GM19193 (cell line): Measurements from ENCODE around the gene PIK3CA.

Experiments used
- POLR2A ChIP-seq: IDR thresholded peaks from 4 replicates; pipeline ENCODE4 v1.6.1; 2011; ENCODE audit not compliant: insufficient read depth, insufficient read length; ENCODE audit errors: extremely low read depth

Gene PIK3CA

DNA sequence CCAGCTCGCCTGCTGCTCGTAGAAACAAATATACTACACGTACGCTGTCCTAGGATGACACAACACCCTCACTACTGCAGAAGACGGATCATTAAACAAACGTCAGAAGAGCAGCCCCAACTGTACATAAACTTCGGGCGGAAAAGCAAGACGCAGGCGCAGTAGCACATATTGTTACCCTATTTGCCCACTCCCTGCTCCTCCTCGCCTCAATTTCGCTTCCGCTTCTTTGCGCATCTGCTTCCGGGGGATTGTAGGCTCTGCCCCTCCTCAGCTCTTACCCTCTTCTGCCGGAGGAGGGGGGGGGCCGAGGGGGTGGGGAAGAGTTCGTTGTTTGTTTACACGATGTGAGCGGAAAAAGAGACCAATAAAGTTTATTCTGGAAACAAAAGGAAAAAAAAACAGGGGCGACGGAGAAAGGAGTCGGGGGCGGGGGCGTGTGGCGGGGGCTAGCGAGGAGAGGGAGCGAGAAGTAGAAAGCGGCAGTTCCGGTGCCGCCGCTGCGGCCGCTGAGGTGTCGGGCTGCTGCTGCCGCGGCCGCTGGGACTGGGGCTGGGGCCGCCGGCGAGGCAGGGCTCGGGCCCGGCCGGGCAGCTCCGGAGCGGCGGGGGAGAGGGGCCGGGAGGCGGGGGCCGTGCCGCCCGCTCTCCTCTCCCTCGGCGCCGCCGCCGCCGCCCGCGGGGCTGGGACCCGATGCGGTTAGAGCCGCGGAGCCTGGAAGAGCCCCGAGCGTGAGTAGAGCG lies at the start of gene PIK3CA:
Gene PIK3CA, plus strand, starts transcription at position 485 of the 743 bp plus-strand sequence. CDS start 50,469 bp downstream, outside the sequence.
- peak; percentile 72 for TF ChIP-seq POLR2A

- TF ChIP-seq POLR2A = no peak
These were observed 49.6 kb upstream of the PIK3CA start for GRCh38 chr3:179098388-179099077.

GRCh38 chr3:179100652-179101051 lies 47.5 kb upstream of the PIK3CA start:
- TF ChIP-seq POLR2A = no peak

- TF ChIP-seq POLR2A = no peak
These were observed 42.3 kb upstream of the PIK3CA start for GRCh38 chr3:179105881-179106280.

DNA sequence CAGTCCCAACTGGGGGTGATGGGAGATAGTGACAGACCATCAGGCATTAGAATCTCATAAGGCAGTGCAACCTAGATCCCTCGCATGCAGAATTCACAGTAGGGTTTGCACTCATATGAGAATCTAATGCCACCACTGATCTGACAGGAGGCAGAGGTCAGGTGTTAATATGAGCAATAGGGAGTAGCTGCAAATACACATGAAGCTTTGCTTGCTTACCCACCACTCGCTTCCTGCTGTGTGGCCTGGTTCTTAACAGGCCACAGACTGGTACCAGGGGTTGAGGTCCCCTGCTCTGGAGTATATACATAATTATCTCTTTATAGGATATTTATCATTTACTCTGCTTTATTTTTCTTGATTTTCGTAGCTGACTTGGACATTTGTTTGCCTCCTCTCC lies 40.5 kb upstream of the PIK3CA start:
- TF ChIP-seq POLR2A = no peak

GRCh38 chr3:179108086-179108485 lies 40.1 kb upstream of the PIK3CA start:
- no peak for TF ChIP-seq POLR2A

- no peak for TF ChIP-seq POLR2A
These were observed 34.3 kb upstream of the PIK3CA start for GRCh38 chr3:179113903-179114302.

GRCh38 chr3:179116816-179117215 lies 31.3 kb upstream of the PIK3CA start:
- no peak for TF ChIP-seq POLR2A

- no peak for TF ChIP-seq POLR2A
These were observed 14.6 kb upstream of the PIK3CA start for GRCh38 chr3:179133575-179133974.

DNA sequence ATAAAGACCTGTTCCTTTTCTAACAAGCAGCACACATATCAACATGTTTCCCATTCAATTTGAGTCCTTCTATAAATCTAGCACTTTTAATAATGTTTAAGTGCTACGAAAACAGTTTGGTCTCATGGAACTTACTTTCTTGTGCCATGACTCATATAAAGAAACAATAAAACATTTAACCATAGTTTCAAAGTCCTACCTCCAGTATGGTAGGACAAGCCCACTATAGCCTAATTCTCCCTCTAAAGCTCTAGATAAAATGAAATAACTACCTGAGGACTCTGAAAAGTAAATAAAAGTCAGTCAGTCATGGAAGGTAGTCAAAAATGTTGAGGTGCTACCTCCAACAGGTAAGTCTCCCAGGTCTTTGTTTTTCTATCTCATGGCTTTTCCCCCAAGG lies 12.0 kb upstream of the PIK3CA start:
- no peak for TF ChIP-seq POLR2A

GRCh38 chr3:179141890-179142289 lies 6.3 kb upstream of the PIK3CA start:
- no peak for TF ChIP-seq POLR2A

DNA sequence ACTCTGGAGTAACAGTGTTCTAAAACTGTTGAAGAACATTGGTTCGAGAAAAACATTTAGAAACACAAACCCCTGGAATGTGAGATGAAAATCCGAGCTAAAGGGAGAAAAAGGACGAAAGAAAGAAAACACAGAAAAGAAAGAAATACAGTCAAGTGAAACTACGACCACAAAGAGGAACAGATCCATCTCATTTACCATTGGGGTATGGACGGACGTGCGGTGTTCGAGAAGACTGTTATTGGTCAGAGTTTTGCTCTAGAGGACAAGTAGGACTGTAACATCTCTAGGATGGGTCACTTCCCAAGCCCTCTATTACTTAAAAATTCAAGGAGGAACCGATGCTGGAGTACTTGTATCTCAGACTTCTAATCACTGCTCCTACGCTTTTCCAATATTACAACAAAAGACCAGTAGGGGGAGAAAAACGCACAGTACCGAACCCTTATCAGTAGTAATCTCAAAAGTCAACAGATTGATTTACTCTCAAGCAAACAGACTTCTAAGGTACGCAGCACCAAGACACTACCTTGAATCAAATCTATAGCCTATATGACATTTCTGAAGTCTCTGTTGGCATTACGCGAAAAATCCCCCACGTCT lies 1.1 kb upstream of the PIK3CA start:
- no peak for TF ChIP-seq POLR2A

DNA sequence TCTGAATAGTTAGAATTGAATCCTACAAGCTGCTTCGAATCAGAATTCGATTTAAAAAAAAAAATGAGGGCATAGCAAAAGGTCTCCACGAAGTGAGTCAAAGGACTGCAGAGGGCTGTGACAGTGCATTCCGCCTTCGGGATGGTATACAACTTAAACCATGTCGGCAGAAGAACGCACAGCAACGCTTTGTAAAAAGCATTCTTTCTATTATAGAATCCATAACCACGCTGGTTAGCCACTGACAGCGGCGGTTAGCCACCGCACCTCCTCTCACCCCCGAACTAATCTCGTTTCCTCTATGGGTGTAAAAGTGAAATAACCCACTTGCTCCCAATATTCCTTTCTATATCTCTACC lies 664 bp upstream of the PIK3CA start:
- TF ChIP-seq POLR2A = no peak

GRCh38 chr3:179148616-179149405 lies 654 bp downstream of the PIK3CA start:
- no peak for TF ChIP-seq POLR2A

- TF ChIP-seq POLR2A = no peak
These were observed 1.3 kb downstream of the PIK3CA start for GRCh38 chr3:179149406-179149867.
